K562 (cell line): ENCODE data around the gene EFEMP2. TPM values are rescaled to one million over a fixed set of nuclear protein-coding genes. Genes with fewer than 3 reads are reported as not detected.

ENCODE experiments used
- ATAC-seq: fragments of 200-7000 bp; cut with Tn5 transposase; 3 replicates; pipeline ENCODE4 v1.9.1; 2020; ENCODE audit warnings: moderate library complexity
- BruUV-seq: library from RNA; stranded (reverse); fragments of 400-500 nt; replicated peaks from 2 replicates; lab custom pipeline; 2021; lab: Mats Ljungman, UMichigan
- CTCF ChIA-PET: fragments of 300-600 bp; formaldehyde crosslinking; extraction: SDS; loops from one replicate; lab custom pipeline; 2021; ENCODE audit warnings: low intra/inter-chr PET ratio; lab: Yijun Ruan, JAX
- POLR2A ChIA-PET: fragments of 300-600, 350-650 bp; sonication (Branson Sonifier 250); formaldehyde crosslinking; extraction: SDS; loops from one replicate; lab custom pipeline; 2021; ENCODE audit warnings: antibody characterized with exemption, inconsistent platforms; lab: Yijun Ruan, JAX
- DNase-seq, 4 experiments: peaks; one replicate each; pipeline versions ENCODE4 v3.0.0 to v3.0.0-alpha.2; 2011 to 2018; ENCODE audit warnings: low spot score in 3 of 4, mixed read lengths in 3 of 4; ENCODE audit errors: extremely low read depth in 1 of 4
- FAIRE-seq: peaks from 2 replicates; lab custom pipeline; 2011; peaks lifted over from hg19 to GRCh38; lab: Jason Lieb, UNC
- H2AFZ ChIP-seq: 2 replicates; pipeline ENCODE4 v1.6.0; 2011; ENCODE audit warnings: low read depth, low read length, control low read depth, inconsistent platforms
- H3K27ac ChIP-seq: fragments of 200-600 bp; 3 replicates; pipeline ENCODE4 v1.8.0; 2011; ENCODE audit warnings: low read depth, mild to moderate bottlenecking, control low read depth, inconsistent platforms, low read length, moderate library complexity, mixed read lengths; ENCODE audit errors: extremely low read depth
- H3K27me3 ChIP-seq, 2 experiments: fragments of 300-600 bp in 1 of 2; 2 replicates in 1 of 2; 3 replicates in 1 of 2; pipeline versions ENCODE4 v1.6.0 to v1.8.0; 2011; ENCODE audit warnings: inconsistent platforms in 2 of 2, low read length in 2 of 2, mild to moderate bottlenecking in 1 of 2, mixed read lengths in 1 of 2, moderate library complexity in 1 of 2; ENCODE audit not compliant: control insufficient read depth in 2 of 2, insufficient read depth in 2 of 2
- H3K36me3 ChIP-seq: fragments of 300-600 bp; 3 replicates; pipeline ENCODE4 v1.8.0; 2011; ENCODE audit warnings: mild to moderate bottlenecking, low read length, inconsistent platforms; ENCODE audit not compliant: control insufficient read depth, insufficient read depth
- H3K4me1 ChIP-seq, 2 experiments: fragments of 200-600 bp in 1 of 2; replicated peaks in 1 of 2; 2 replicates in 1 of 2; 3 replicates in 1 of 2; pipeline versions ENCODE4 v1.5.1 to v1.8.0; 2011; ENCODE audit warnings: inconsistent platforms in 2 of 2, low read length in 2 of 2, mild to moderate bottlenecking in 1 of 2, mixed read lengths in 1 of 2, moderate library complexity in 1 of 2; ENCODE audit not compliant: control insufficient read depth in 2 of 2, insufficient read depth in 2 of 2
- H3K4me2 ChIP-seq: 2 replicates; pipeline ENCODE4 v1.6.1; 2011; ENCODE audit warnings: low read length, control low read depth, inconsistent platforms, mixed read lengths; ENCODE audit not compliant: insufficient read depth
- H3K4me3 ChIP-seq: fragments of 200-600 bp; sonication (generic), shearing (Covaris generic); 2 replicates; pipeline ENCODE4 v1.5.1; 2016; ENCODE audit warnings: control low read depth, inconsistent platforms
- H3K79me2 ChIP-seq: fragments of 200-600 bp; 3 replicates; pipeline ENCODE4 v1.8.0; 2011; ENCODE audit warnings: low read length, inconsistent platforms; ENCODE audit not compliant: control insufficient read depth, insufficient read depth
- H3K9ac ChIP-seq, 2 experiments: 2 replicates each; pipeline versions ENCODE4 v1.6.0 to v1.6.1; 2011; ENCODE audit warnings: low read depth in 2 of 2, low read length in 2 of 2, control low read depth in 1 of 2, inconsistent platforms in 1 of 2, mild to moderate bottlenecking in 1 of 2, mixed read lengths in 1 of 2; ENCODE audit not compliant: insufficient read depth in 1 of 2
- H3K9me1 ChIP-seq: one replicate; pipeline ENCODE4 v1.6.0; 2011; ENCODE audit warnings: inconsistent platforms, mild to moderate bottlenecking, low read length, moderate library complexity; ENCODE audit not compliant: control insufficient read depth, insufficient read depth
- H3K9me3 ChIP-seq: replicated peaks from 2 replicates; pipeline ENCODE4 v1.5.1; 2011; ENCODE audit warnings: low read depth, low read length, inconsistent platforms; ENCODE audit not compliant: control insufficient read depth, insufficient read depth
- H4K20me1 ChIP-seq: replicated peaks from 2 replicates; pipeline ENCODE4 v1.6.1; 2011; ENCODE audit warnings: low read length, inconsistent platforms, mixed read lengths; ENCODE audit not compliant: control insufficient read depth, insufficient read depth
- ARNT ChIP-seq, 2 experiments: fragments of 450-650 bp; IDR thresholded peaks; 2 replicates each; pipeline ENCODE4 v1.6.1; 2016; ENCODE audit warnings: mild to moderate bottlenecking in 1 of 2
- FOXK2 ChIP-seq, 2 experiments: fragments of 450-650 bp; IDR thresholded peaks in 1 of 2; conservative IDR thresholded peaks in 1 of 2; 2 replicates each; pipeline ENCODE4 v1.6.1; 2016; ENCODE audit warnings: low read depth in 2 of 2, mild to moderate bottlenecking in 1 of 2
- POLR2H ChIP-seq: IDR thresholded peaks from 2 replicates; pipeline ENCODE4 v1.6.1; 2016; ENCODE audit warnings: missing genetic modification characterization, low read depth, mild to moderate bottlenecking, control low read depth, missing compliant biosample characterization, moderate library complexity
- POLR3A ChIP-seq: IDR thresholded peaks from 2 replicates; pipeline ENCODE4 v1.6.1; 2011; ENCODE audit warnings: borderline replicate concordance, mild to moderate bottlenecking, moderate library complexity; ENCODE audit not compliant: insufficient read length, insufficient read depth; ENCODE audit errors: extremely low read depth
- SMARCA5 ChIP-seq: fragments of 450-650 bp; IDR thresholded peaks from 2 replicates; pipeline ENCODE4 v1.6.1; 2016
- SMARCC2 ChIP-seq: fragments of 450-650 bp; IDR thresholded peaks from 2 replicates; pipeline ENCODE4 v1.6.1; 2017; ENCODE audit warnings: antibody characterized with exemption, moderate library complexity, mild to moderate bottlenecking, low read depth
- ZBED1 ChIP-seq: IDR thresholded peaks from 2 replicates; pipeline ENCODE4 v1.6.1; 2014
- ZFPM2 ChIP-seq: fragments of 250-450 bp; sonication (Bioruptor Pico); IDR thresholded peaks from 2 replicates; pipeline ENCODE4 v1.5.1; 2022; ENCODE audit warnings: mild to moderate bottlenecking
- ZNF830 ChIP-seq: fragments of 250-450 bp; sonication (Bioruptor Pico); IDR thresholded peaks from 2 replicates; pipeline ENCODE4 v1.5.0; 2021; ENCODE audit warnings: mild to moderate bottlenecking
- WGBS: fragments of 100-300 bp; shearing (Covaris generic); methylation state at CpG from one replicate; pipeline ENCODE4 v1.1.6; 2016; ENCODE audit warnings: low coverage, mixed read lengths; ENCODE audit not compliant: insufficient coverage; ENCODE audit errors: missing lambda C conversion rate; 5-methylcytosine and 5-hydroxymethylcytosine counted together
- in situ Hi-C: fragments of 300-500 bp; cut with MboI; formaldehyde crosslinking; loops from 4 replicates; pipeline ENCODE4 v1.15.0; 2018; ENCODE audit warnings: inconsistent platforms, mixed read lengths
- intact Hi-C: fragments of 100-400 bp; cut with micrococcal nuclease; formaldehyde crosslinking; loops from 2 replicates; pipeline ENCODE4 v1.14.2; 2022
- polyA plus RNA-seq, 8 experiments: library from polyadenylated mRNA; depleted of rRNA in 4 of 8; stranded (reverse) in 5 of 8; unstranded in 3 of 8; fragments of >200 nt; fragmentation: Nextera tagmentation in 2 of 8; fragmentation: Illumina TruSeq in 1 of 8; extraction: Ambion mirVana in 2 of 8; extraction: Trizol in 1 of 8; gene quantifications; 2 replicates each; pipeline versions ENCODE4 v1.2.1 to v1.2.3, GENCODE V29; 2011 to 2014; ENCODE audit warnings: inconsistent platforms in 1 of 8, missing spikeins in 1 of 8
- total RNA-seq, 7 experiments: library from RNA; depleted of rRNA in 6 of 7; stranded (reverse); fragments of >200 nt in 6 of 7; fragmentation: Illumina TruSeq in 2 of 7; extraction: Trizol in 2 of 7; gene quantifications; 2 replicates each; pipeline versions ENCODE4 v1.2.1 to v1.2.3, GENCODE V29; 2011 to 2021; ENCODE audit warnings: low replicate concordance in 1 of 7
- TF ChIP-seq, protein P1 (sequence below): fragments of 250-450 bp; sonication (Bioruptor Pico); IDR thresholded peaks from 2 replicates; pipeline ENCODE4 v1.5.0; 2021; ENCODE audit warnings: mild to moderate bottlenecking, moderate library complexity
- TF ChIP-seq, protein P2 (sequence below): fragments of 250-450 bp; sonication (Bioruptor Pico); IDR thresholded peaks from 2 replicates; pipeline ENCODE4 v1.5.0; 2021; ENCODE audit warnings: mild to moderate bottlenecking, borderline replicate concordance
- TF ChIP-seq, protein P3 (sequence below), 2 experiments: fragments of 450-650 bp; IDR thresholded peaks; 2 replicates each; pipeline ENCODE4 v1.6.1; 2016

EFEMP2 gene
- total and polyA plus RNA-seq, 9 of the 15 experiments (the other 6 are each of a cell fraction or from before 2014, with no cell fraction given) = 0.07 to 2.9 (median 0.69) TPM; not detected in 1

DNA sequence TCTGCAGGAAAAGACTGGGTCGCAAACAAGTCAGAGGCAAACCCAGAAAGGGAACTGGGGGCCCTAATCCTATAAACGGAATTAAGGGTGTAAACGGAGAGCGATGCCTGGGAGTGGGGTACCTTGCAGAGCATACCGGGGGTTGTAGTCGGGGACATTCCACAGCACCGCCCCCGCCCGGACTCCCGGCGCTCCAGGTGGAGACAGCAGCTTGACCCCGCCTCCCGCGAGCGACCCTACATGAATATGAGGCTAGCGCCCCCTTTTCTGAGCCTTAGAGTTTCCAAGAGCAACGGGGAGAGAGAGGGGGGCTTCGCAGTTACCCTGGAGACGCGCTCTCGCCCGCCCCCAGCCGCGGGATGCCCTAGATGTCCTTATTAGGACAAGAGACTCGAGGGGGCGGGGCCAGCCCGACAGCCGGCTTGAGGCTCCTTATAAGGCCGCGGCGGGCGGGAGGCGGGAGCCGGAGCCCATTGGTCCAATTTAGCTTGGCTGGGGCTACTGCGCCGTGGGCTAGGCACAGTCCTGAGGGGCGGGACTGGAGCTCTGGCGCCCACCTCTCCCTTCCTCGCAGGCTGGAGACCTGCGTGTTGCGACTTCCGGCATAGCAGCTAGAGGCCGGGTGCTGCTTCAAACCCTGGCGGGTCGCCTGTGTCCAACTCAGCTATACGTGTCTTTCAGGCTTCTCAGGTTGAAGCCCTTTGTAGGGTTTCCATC, 13.3 kb downstream of the EFEMP2 start (continued):
- TF ChIP-seq, protein P1, sequence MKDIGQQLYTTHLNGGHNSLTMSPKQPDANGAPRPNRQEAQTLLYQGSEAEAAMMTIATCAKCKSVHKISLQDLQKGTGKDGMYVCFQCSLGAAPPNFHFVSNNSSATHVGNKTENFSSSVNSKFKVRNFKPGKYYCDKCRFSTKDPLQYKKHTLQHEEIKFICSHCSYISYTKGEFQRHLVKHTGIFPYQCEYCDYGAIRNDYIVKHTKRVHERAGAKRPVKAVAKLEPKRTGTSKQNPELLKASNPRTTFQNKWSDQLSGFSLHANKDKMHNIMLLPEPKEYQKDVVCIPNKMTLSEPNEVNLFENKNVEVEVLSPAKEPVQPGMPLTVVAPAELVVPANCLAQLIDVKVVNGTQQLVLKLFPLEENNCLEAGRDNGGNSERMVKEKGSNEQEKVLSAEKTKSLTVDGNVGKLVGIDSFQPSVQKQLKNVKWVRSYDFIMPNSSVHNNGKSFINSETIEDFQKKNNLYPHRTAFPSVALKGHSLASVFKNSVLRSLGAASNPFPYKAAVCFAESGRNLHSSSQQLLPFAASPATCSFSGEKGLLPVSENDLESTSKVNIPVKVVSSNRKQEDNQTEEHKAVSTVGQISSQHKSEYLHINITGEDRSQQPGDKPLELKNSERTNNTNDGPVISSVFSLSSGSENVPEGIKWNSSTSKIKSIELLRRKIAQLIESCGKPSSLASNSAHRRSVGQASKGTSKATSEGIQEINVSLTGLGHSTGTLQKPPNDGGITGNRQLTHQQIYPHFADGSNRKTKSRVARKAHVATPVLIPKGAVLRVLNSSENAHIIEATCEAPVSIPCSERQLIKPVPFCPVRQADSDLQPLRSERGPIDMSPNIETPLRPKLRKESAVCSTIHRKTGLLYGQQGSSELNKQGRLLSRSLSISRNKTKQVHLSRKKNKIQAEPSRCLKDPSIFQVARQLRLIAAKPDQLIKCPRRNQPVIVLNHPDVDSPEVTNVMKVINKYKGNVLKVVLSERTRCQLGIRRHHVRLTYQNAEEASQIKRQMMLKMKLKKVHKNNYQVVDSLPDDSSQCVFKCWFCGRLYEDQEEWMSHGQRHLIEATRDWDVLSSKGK = no peak
- TF ChIP-seq ZNF830 = no peak
- TF ChIP-seq POLR3A = no peak
- no peak for TF ChIP-seq SMARCC2

DNA sequence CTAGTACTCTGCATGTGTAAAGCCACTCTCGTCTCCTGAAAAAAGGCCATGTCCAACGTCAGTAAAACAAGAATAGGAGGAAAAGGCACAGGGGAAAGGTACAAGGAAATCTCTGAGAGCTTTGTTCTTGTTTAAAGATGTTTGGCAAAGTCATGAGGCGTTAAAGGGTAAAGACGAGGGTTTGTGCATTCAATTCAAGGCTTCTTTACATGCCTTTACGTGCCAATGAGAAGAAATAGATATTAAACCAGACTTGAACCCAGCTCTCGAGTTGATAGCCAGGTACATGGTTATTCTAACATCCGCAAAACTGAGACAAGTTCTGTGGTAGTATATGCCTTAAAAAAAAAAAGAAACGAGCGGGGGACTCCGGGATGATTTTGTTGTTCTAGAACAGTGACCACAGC, 13.9 kb downstream of the EFEMP2 start:
- TSS peak; percentile 23 for BruUV-seq
- Histone ChIP-seq H3K9me3 (no peaks in the 10 kb centered on the region), H3K9ac (peak overlapping the region; percentile 99 to 100), H3K27me3 (no peaks in the 10 kb centered on the region; a peak in 1 of 5 replicates), H3K79me2 (peaks cover 68% of the 10 kb centered on the region), H2AFZ (peak overlapping the region; percentile 69), H3K36me3 (peaks cover 57% of the 10 kb centered on the region), H4K20me1 (peaks cover 22% of the 10 kb centered on the region), H3K4me3 (peak overlapping the region; percentile 95), H3K4me2 (peak overlapping the region; percentile 95), H3K4me1 (peaks cover 14 to 71% of the 10 kb centered on the region in 2 experiments), H3K9me1 (peaks cover 11% of the 10 kb centered on the region), H3K27ac (peak overlapping the region; percentile 96)
- no peak for DNase-seq
- ChIA-PET CTCF (interaction anchor here (1.1 kb wide), 1 partner anchor 41 kb away, joined by 4 read pairs; no protein-coding TSS in a partner anchor), POLR2A (interaction anchor here (0.6 to 5.6 kb wide), 31 partner anchors 9 to 791 kb away, joined by 3 to 151 read pairs (median 4); partner anchors contain the start of genes AP5B1, CCDC85B, FIBP and FOSL1)
- no peak for ATAC-seq
- intact Hi-C loops (loop anchor here (5.0 kb wide), 1 partner anchor 44 kb away; the partner anchor contains the start of gene FOSL1), in situ Hi-C loops (no loop called here)
- under 1% methylated on average over 10 of the region's 10 CpGs for WGBS
- no peak for FAIRE-seq
- TF ChIP-seq ARNT (IDR thresholded peaks at IDR 0.05) = peak in 1 of 2 experiments; percentile 59; a peak in 1 of 4 replicates
- TF ChIP-seq SMARCA5 = 0 out of 2 replicates have a peak, but pooled peaks have one; percentile 19
- peak; percentile 68; the same call in 1 of the 2 replicates for TF ChIP-seq POLR2H
- TF ChIP-seq ZFPM2 (CRISPR knock-in tag) = peak; percentile 45; the same call in 1 of the 2 replicates
- TF ChIP-seq, protein P2, sequence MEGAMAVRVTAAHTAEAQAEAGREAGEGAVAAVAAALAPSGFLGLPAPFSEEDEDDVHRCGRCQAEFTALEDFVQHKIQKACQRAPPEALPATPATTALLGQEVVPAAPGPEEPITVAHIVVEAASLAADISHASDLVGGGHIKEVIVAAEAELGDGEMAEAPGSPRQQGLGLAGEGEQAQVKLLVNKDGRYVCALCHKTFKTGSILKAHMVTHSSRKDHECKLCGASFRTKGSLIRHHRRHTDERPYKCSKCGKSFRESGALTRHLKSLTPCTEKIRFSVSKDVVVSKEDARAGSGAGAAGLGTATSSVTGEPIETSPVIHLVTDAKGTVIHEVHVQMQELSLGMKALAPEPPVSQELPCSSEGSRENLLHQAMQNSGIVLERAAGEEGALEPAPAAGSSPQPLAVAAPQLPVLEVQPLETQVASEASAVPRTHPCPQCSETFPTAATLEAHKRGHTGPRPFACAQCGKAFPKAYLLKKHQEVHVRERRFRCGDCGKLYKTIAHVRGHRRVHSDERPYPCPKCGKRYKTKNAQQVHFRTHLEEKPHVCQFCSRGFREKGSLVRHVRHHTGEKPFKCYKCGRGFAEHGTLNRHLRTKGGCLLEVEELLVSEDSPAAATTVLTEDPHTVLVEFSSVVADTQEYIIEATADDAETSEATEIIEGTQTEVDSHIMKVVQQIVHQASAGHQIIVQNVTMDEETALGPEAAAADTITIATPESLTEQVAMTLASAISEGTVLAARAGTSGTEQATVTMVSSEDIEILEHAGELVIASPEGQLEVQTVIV (CRISPR knock-in tag) = no peak
- TF ChIP-seq, protein P3, sequence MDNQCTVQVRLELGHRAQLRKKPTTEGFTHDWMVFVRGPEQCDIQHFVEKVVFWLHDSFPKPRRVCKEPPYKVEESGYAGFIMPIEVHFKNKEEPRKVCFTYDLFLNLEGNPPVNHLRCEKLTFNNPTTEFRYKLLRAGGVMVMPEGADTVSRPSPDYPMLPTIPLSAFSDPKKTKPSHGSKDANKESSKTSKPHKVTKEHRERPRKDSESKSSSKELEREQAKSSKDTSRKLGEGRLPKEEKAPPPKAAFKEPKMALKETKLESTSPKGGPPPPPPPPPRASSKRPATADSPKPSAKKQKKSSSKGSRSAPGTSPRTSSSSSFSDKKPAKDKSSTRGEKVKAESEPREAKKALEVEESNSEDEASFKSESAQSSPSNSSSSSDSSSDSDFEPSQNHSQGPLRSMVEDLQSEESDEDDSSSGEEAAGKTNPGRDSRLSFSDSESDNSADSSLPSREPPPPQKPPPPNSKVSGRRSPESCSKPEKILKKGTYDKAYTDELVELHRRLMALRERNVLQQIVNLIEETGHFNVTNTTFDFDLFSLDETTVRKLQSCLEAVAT (IDR thresholded peaks at IDR 0.05) = peak; percentile 6 to 55; a peak in 1 of 4 replicates
- TF ChIP-seq ZBED1 = no peak
- 0 out of 4 replicates have a peak, but pooled peaks of 1 of the 2 experiments have one; percentile 22 for TF ChIP-seq FOXK2 (conservative IDR thresholded peaks at IDR 0.05 in 1 of 2, IDR thresholded peaks at IDR 0.05 in 1 of 2; ENCODE audit: low read depth in 2 of 2)
